Activated naive CD4-positive, alpha-beta T cell treated with anti-CD3 and anti-CD28 coated beads, Interleukin-2, amount 50 U/mL, for 72 hours (primary cell): ENCODE measurements around the gene KCNQ1. TPM values are rescaled to one million over a fixed set of nuclear protein-coding genes. Genes with fewer than 3 reads are reported as not detected.

Source experiments
- ATAC-seq, 2 donors: fragments of 150-1000 bp; cut with Tn5 transposase; 2 replicates each; pipeline ENCODE4 v1.10.0; 2021; ENCODE audit warnings: mild to moderate bottlenecking in 2 of 2, moderate library complexity in 2 of 2
- DNase-seq, 2 donors: peaks; one replicate each; pipeline ENCODE4 v3.0.0; 2021 to 2022; ENCODE audit warnings: low spot score in 2 of 2
- H3K27ac Mint-ChIP-seq, 2 donors: one replicate each; pipeline ENCODE4 v1.8.0; 2022; ENCODE audit warnings: mild to moderate bottlenecking in 2 of 2, mixed read lengths in 2 of 2
- H3K36me3 Mint-ChIP-seq, 2 donors: one replicate each; pipeline ENCODE4 v1.8.0; 2022; ENCODE audit warnings: mixed read lengths in 2 of 2
- H3K9me3 Mint-ChIP-seq, 2 donors: one replicate each; pipeline ENCODE4 v1.8.0; 2022; ENCODE audit warnings: mixed read lengths in 2 of 2
- total RNA-seq, 2 donors: library from RNA; stranded (reverse); gene quantifications; one replicate each; pipeline ENCODE4 v1.2.3, GENCODE V29; 2022

Gene KCNQ1
- total RNA-seq, 2 donors from 2014 or later = 12.2 to 19.3 TPM

DNA sequence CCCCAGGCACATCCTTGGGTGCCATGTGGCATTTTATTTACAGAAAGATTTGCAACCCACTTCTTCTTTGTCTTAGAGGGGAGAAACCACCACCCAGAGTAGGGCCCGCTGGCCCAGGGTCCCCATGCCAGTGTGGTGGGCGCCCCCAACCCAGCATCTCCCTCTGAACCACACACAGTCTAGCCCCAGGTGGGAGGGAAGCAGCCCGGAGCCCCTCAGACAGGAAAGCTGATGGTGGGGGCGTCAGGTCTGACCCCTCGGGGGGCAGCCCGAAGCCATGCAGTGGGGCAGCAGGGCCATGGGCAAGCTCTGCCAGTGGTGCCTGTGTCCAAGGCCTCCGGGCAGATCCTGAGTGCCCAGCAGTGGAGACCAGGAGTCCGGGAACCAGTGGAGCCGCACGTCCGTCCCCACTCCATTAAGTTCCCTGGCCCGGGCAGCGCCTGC lies 12.2 kb upstream of the KCNQ1 start:
- H3K27ac Mint-ChIP-seq = no peak overlapping the region
- H3K36me3 Mint-ChIP-seq = no peaks in the 10 kb centered on the region
- no peaks in the 10 kb centered on the region for H3K9me3 Mint-ChIP-seq
- DNase-seq = peak in 1 of 2 donors; percentile 50
- ATAC-seq = no peak

GRCh38 chr11:2433106-2433925 lies 11.5 kb upstream of the KCNQ1 start:
- no peak for ATAC-seq
- peak in 1 of 2 donors; percentile 35 for DNase-seq
- Mint-ChIP-seq H3K27ac (no peak overlapping the region), H3K9me3 (no peaks in the 10 kb centered on the region), H3K36me3 (no peaks in the 10 kb centered on the region)

DNA sequence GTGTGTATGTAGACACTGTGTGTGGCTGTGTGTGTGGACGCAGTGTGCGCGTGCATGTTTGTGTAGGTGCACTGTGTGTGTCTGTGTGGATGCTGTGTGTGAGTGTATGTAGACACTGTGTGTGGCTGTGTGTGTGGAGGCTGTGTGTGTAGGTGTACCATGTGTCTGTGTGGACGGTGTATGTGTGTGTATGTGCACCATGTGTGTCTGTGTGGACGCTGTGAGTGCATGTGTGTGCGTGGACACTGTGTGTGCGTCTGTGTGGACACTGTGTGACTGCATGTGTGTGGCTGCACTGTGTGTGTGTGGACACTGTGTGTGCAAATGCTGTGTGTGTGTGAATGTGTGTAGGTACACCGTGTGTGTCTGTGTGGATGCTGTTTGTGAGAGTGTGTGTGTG lies 10.8 kb upstream of the KCNQ1 start:
- no peak for ATAC-seq
- no peak for DNase-seq
- H3K9me3 Mint-ChIP-seq = no peaks in the 10 kb centered on the region
- no peaks in the 10 kb centered on the region for H3K36me3 Mint-ChIP-seq
- H3K27ac Mint-ChIP-seq = no peak overlapping the region

DNA sequence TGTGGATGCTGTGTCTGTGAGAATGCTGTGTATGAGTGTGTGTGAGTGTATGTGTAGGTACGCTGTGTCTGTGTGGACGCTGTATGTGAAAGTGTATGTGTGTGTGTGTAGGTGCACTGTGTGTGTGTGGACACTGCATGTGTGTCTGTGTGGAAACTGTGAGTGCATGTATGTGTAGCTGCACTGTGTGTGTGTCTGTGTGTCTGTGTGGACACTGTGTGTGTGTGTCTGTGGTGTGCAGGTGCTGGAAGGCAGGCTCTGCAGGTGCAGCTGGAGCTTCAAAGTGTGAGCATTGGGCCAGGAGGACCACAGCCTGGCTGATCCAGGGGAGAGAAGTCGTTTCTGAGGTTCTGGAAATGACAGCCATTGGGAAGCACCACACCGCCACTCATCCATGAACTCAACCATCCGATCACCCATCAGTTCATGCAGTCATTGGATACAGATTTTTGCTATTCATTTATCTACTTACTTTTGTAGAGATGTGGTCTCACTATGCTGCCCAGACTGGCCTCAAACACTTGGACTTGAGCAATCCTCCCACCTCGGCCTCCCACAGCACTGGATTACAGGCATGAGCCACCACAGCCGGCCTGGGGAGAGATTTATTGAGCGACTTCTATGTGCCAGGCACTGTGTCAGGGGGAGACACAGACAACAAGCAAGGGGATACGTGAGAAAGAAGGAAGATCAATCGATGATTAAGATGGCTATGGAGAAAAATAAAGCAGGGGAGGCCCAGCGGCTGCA lies 10.1 kb upstream of the KCNQ1 start:
- no peaks in the 10 kb centered on the region for H3K9me3 Mint-ChIP-seq
- DNase-seq (peak in 1 of 2 donors; percentile 20), ATAC-seq (no peak)
- no peak overlapping the region for H3K27ac Mint-ChIP-seq
- H3K36me3 Mint-ChIP-seq = no peaks in the 10 kb centered on the region

DNA sequence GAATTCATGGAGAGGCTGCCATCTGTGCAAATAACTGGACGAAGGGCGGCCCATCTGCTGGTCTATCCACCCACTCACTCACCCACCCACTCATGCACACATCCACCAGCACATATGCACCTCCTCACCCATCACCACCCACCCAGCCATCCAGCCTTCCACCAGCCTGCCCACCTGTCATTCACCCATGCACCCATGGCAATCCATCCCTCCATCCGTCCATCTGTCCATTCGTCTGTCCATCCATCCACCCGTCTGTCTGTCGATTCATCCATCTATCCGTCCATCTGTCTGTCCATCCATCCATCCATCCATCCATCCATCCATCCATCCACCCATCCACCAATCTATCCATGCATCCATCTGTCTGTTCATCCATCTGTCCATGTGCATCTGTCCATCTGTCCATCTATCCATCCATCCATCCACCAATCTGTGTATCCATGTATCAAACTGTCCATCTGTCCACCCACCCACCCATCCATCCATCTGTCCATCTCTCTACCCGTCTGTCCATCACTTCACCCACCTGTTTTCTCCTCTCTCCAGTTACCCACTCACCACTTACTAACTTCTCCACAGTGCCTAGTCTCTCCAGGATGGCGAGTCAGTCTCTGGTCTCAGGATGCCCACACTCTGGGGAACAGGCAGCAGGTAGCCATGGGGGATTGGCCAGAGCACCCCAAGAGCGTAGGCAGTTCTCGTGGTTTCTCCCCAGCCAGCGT lies 9.4 kb upstream of the KCNQ1 start:
- no peaks in the 10 kb centered on the region for H3K9me3 Mint-ChIP-seq
- H3K27ac Mint-ChIP-seq = no peak overlapping the region
- H3K36me3 Mint-ChIP-seq = no peaks in the 10 kb centered on the region
- peak in 1 of 2 donors; percentile 18 for DNase-seq
- no peak for ATAC-seq

DNA sequence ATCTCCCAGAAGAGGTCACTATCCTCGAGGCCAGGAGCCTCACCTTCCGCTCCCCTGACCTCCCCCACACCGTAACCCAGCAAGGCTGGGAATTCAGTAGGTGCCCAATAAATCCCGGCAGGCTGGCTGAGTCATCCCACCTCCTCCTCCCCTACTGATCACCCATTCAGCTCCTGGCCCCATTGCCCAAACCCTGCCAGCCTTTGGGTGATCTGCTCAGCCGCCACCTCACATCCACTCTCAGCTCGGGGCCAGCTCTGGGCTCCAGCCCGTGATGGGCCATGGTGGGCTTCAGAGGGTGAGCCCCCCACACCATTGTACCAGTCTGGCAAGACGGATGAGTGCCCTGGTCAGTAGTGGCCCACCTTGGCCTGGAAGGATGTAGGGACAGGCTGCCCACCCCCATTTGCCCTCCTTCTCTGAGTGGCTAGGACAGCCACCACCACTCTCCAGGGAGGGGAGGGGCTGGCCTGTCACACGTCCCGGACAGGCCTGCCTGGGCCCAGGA lies 8.7 kb upstream of the KCNQ1 start:
- Mint-ChIP-seq H3K36me3 (no peaks in the 10 kb centered on the region), H3K27ac (no peak overlapping the region), H3K9me3 (no peaks in the 10 kb centered on the region)
- peak in 1 of 2 donors; percentile 48 for DNase-seq
- ATAC-seq = no peak

GRCh38 chr11:2436521-2437031 lies 8.2 kb upstream of the KCNQ1 start:
- H3K27ac Mint-ChIP-seq = no peak overlapping the region
- DNase-seq (no peak), ATAC-seq (no peak)
- H3K36me3 Mint-ChIP-seq = no peaks in the 10 kb centered on the region
- no peaks in the 10 kb centered on the region for H3K9me3 Mint-ChIP-seq

DNA sequence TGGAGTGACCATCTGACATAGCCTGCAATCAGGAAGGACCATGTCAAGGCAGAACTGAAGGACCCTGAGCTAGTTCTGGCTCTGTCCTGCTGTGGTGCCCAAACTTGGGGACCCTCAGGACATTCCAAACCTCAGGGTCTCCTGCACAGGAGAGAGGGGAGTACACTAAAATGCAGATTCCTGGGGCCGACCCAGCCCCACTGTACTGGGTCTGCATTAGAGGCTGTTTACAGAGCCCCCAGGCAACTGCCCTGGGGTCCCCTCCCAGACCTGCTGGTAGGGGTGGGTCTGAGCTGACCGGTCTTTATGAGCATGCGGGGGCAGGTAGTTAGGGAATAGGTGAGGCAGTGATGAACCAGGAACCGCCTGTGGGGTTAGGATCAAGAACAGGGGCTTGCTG lies 7.3 kb upstream of the KCNQ1 start:
- Mint-ChIP-seq H3K27ac (no peak overlapping the region), H3K9me3 (no peaks in the 10 kb centered on the region), H3K36me3 (no peaks in the 10 kb centered on the region)
- peak in 1 of 2 donors; percentile 33 for DNase-seq
- no peak for ATAC-seq

- ATAC-seq (no peak), DNase-seq (no peak)
- no peak overlapping the region for H3K27ac Mint-ChIP-seq
- H3K36me3 Mint-ChIP-seq = no peaks in the 10 kb centered on the region
- H3K9me3 Mint-ChIP-seq = no peaks in the 10 kb centered on the region
Measured at GRCh38 chr11:2439820-2440219, 5.0 kb upstream of the KCNQ1 start.

GRCh38 chr11:2440646-2441045 lies 4.2 kb upstream of the KCNQ1 start:
- no peaks in the 10 kb centered on the region for H3K36me3 Mint-ChIP-seq
- DNase-seq = peak in 1 of 2 donors; percentile 37
- ATAC-seq = no peak
- H3K27ac Mint-ChIP-seq = no peak overlapping the region
- H3K9me3 Mint-ChIP-seq = no peaks in the 10 kb centered on the region

DNA sequence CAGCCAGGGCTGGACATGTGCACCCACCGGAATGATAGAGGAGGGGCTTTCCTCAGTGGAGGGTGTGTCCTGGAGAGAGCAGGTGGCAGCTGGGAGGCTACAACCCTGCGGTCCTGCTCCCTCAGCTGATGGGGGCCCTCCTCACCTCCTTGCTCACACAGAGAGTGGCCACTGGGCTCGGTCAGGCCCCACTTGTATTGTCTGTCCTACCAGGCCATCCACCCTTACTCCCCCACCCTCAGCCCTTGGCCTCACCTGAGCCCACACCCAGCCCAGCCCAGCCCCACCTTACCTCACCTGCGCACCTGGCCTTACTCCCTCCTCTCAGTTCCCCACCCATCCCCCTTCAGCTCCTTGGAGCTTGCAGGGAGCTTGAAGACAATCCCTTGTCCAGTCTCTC lies 3.6 kb upstream of the KCNQ1 start:
- peak overlapping the region in 1 of 2 donors; percentile 81 for H3K27ac Mint-ChIP-seq
- no peak for ATAC-seq

GRCh38 chr11:2442589-2442988 lies 2.2 kb upstream of the KCNQ1 start:
- Mint-ChIP-seq H3K36me3 (no peaks in the 10 kb centered on the region), H3K9me3 (no peaks in the 10 kb centered on the region), H3K27ac (no peak overlapping the region)
- ATAC-seq (no peak), DNase-seq (no peak)

More for the DNA sequence above, 3.6 kb upstream of the KCNQ1 start:
- Mint-ChIP-seq H3K9me3 (no peaks in the 10 kb centered on the region), H3K36me3 (no peaks in the 10 kb centered on the region)
- DNase-seq = peak in 1 of 2 donors; percentile 33

- H3K9me3 Mint-ChIP-seq = no peaks in the 10 kb centered on the region
- H3K36me3 Mint-ChIP-seq = no peaks in the 10 kb centered on the region
- ATAC-seq (no peak), DNase-seq (peak in 1 of 2 donors; percentile 52)
- no peak overlapping the region for H3K27ac Mint-ChIP-seq
Measured at GRCh38 chr11:2443406-2443805, 1.4 kb upstream of the KCNQ1 start.

- peak; percentile 17 to 49 for ATAC-seq
- Mint-ChIP-seq H3K36me3 (no peaks in the 10 kb centered on the region), H3K9me3 (no peaks in the 10 kb centered on the region), H3K27ac (peak within 1 kb of the TSS in 1 of 2 donors; percentile 81)
- DNase-seq = peak; percentile 59 to 78
Measured at GRCh38 chr11:2443881-2444820, 657 bp upstream of the KCNQ1 start, which contains the start of gene TRPM5. TSS of gene TRPM5 (minus strand) at chr11:2444514. CDS start at chr11:2423036, 21,478 bp downstream.

DNA sequence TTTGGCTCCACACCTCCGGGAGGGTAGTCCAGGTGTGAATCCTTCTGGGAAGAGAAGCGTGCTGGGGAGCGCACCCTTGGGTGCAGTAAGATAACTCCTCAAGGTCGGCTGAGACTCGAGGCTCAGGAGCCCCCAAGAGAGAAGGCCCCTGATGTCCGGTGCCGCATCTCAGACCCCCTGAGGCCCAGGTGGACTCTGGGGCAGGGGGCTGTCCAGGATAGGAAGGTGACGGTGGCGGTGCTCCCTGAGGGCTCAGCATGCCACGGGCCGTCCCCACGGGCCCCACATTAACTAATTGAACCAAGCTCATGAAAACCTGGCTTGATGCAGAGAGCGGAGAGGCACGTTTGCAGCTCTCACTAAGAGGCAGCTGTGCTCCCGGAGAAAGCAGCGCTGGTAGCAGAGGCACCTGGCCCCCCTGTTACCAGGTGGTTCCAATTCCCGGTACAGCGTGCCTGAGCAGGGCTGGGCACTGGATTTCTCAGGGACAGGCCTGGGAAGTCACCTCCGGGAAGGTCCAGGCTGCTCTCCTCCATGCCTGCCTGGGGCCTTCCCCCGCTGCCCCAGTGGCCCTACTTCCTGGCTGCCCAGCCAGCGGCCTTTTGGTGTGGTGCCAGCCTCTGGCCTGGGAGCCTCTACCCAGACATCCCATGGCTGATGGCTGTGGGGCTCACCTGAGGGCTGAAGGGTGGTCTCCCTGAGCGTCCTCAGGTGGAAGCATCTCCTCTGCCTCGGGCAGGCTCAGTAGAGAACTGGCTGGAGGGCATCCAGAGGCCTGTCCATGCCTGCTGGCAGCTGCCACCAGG lies 1.1 kb downstream of the KCNQ1 start:
- Mint-ChIP-seq H3K27ac (peak overlapping the region in 1 of 2 donors; percentile 81), H3K9me3 (no peaks in the 10 kb centered on the region), H3K36me3 (no peaks in the 10 kb centered on the region)
- ATAC-seq = peak in 1 of 2 donors; percentile 15
- peak; percentile 22 to 59 for DNase-seq
